Fibroblast of villous mesenchyme (primary cell): Measurements from ENCODE around the gene CFAP68. TPM values are rescaled to one million over a fixed set of nuclear protein-coding genes. Genes with fewer than 3 reads are reported as not detected.

Experiments used
- DNase-seq: peaks from one replicate; pipeline ENCODE4 v3.0.0-alpha.2; 2010; ENCODE audit warnings: low read depth
- H3K4me3 ChIP-seq: 2 replicates; pipeline ENCODE4 v1.5.1; 2011; ENCODE audit warnings: low read depth, mild to moderate bottlenecking, low read length
- CTCF ChIP-seq: IDR thresholded peaks from 2 replicates; pipeline ENCODE4 v1.5.1; 2012; ENCODE audit warnings: low read depth, mild to moderate bottlenecking, low read length; ENCODE audit not compliant: insufficient read depth
- total RNA-seq: library from RNA; depleted of rRNA; stranded (reverse); fragments of >200 nt; gene quantifications from 2 replicates; pipeline ENCODE4 v1.2.3, GENCODE V29; 2012

CFAP68 gene
- total RNA-seq, 1 donor = 4.3 TPM

- H3K4me3 ChIP-seq = no peak overlapping the region
- no peak for TF ChIP-seq CTCF
- no peak for DNase-seq
Measured at GRCh38 chr11:111920908-111921307, 41.6 kb downstream of the CFAP68 start.

- no peak for TF ChIP-seq CTCF
- no peak overlapping the region for H3K4me3 ChIP-seq
- DNase-seq = no peak
Measured at GRCh38 chr11:111921541-111922230, 42.3 kb downstream of the CFAP68 start.

GRCh38 chr11:111922803-111923202, 43.5 kb downstream of the CFAP68 start:
- DNase-seq = peak; percentile 83
- H3K4me3 ChIP-seq = no peak overlapping the region
- TF ChIP-seq CTCF = no peak

GRCh38 chr11:111923351-111923788, 44.0 kb downstream of the CFAP68 start:
- no peak overlapping the region for H3K4me3 ChIP-seq
- no peak for TF ChIP-seq CTCF
- DNase-seq = peak; percentile 19

GRCh38 chr11:111923951-111924350, 44.6 kb downstream of the CFAP68 start:
- DNase-seq = no peak
- H3K4me3 ChIP-seq = no peak overlapping the region
- TF ChIP-seq CTCF = no peak

- DNase-seq = no peak
- H3K4me3 ChIP-seq = no peak overlapping the region
- no peak for TF ChIP-seq CTCF
Measured at GRCh38 chr11:111925953-111926352, 46.6 kb downstream of the CFAP68 start.
